HG03175 (cell line): Measurements from ENCODE around the gene C1QL2.

Experiments
- ATAC-seq: cut with Tn5 transposase; IDR thresholded peaks from one replicate; pipeline ENCODE4 v1.9.1; 2021; ENCODE audit warnings: mild to moderate bottlenecking, moderate library complexity; ENCODE audit not compliant: unreplicated experiment

C1QL2 gene

DNA sequence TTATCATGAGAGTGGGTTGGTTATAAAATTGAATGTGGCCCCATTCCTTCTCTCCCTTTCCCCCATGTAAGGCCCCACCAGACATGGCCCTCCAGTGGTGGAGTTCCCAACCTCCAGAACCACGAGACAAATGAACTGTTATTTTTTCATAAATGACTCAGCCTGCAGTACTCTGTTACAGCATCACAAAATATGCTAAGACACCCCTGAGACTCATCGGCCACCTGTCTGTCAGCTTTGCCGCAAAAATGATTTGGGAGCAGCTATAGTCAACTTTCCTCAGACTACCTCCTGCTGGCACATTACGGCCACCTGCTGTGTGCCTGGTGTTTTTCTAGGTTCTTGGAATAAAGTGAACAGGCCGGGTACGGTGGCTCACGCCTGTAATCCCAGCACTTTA is 21.4 kb upstream of the C1QL2 start:
- no peak for ATAC-seq

GRCh38 chr2:119179202-119179601 is 20.7 kb upstream of the C1QL2 start:
- ATAC-seq: no peak

- ATAC-seq: no peak
Observed at GRCh38 chr2:119178776-119179175, 20.2 kb upstream of the C1QL2 start.

DNA sequence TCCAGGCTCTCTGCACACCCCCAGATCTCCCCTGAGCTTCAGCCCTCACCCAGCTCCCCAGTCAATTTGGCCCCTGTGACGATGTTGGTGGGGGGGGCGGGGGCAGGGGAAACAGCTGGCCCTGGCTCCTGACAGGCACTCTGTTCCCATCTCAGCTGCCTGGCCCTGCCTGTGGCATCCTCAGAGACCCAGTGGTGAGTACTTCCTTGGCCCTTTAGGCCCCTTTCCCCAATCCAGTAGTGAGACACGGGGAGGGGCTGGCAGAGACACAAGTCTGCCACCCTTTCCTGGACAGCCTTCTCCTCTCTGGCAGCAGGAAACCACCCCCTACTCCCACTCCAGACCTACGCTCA is 19.3 kb upstream of the C1QL2 start:
- ATAC-seq: no peak

DNA sequence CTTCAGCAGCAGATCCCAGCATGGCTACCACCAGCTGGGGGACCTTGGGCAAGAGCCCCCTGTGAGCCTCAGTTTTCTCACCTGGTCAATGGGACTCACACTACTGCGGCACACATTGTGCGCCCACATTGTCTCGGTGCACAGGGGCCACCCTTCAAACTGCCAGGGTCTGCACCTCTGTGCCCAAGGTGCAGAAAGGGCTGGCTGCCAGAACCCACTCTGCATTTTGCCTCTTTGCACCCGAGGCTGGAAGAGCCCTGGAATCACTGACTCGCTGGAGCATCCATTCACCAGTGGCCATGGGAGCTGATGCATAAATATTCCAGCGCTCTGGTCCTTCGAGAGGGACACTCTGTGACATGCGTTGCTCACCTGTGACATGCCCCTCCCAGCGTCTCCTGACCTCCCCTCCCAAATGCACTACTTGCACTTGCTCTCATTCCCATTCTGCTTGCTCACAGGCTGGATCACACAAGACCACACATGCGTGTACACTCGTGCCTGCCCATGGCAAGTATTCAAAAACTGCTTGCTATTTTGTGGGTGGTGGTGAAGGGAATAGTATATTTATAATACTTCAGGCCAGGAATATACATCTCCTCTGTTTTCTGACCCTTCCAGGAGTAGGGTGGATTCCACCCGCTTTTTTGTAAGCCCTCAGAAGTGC is 18.8 kb upstream of the C1QL2 start:
- no peak for ATAC-seq

DNA sequence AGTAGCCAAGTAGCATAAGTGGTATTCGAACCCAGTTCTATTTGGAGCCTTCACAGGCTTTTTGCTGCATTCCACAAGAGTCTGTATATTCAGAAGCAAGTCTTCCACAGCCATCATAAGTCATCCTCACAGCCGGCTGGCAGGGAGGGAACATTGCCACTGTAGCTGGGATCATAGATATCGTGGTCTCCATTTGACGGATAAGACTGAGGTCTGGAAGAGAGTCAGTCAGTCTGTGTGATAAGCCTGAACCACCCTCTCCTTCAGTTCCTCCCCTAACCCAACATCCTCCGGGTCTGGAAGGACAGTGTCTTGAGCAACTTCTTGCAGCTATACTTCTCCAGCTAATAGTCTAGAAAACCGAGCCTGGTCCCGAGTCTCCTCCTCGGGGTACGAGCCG is 17.0 kb upstream of the C1QL2 start:
- ATAC-seq: no peak

- no peak for ATAC-seq
Observed at GRCh38 chr2:119174993-119175347, 16.4 kb upstream of the C1QL2 start.

DNA sequence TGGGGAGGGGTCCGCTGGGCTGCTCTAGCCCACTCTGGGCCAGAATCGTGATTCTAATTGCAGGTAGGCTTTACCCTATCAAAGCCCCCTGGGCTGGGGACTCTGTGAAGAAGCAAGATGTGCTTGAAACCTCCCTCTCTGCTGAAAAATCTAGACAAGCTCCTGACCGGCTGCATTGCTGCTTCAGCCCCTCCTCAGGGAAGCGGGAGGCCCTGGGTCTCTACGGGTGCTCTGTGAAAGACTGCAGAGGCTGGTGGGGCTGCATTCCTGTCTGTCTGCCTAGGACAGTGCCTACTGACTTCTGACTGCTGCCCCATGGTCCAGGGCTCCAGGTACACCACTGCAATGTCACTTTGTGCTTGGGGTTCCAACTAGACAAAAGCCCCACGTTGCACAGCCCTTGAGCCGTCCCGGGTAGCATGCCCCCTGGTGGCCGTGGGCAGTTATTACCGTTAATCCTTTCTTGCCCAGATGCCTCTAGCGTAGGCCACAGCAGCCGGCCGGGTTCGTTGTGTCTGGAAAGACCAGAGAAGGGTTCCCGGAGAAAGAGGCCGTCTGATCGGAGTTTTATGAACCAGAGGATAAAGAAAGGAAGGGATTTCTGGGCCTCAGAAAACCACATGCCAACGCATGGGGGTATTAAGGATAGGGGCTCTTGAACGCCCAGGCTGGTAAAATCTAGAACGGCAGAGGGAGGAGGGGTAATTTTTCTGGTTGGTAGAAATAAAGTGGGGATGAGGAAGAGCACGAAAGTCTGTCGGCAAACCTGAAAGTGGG is 15.9 kb upstream of the C1QL2 start:
- ATAC-seq: peak; percentile 81

DNA sequence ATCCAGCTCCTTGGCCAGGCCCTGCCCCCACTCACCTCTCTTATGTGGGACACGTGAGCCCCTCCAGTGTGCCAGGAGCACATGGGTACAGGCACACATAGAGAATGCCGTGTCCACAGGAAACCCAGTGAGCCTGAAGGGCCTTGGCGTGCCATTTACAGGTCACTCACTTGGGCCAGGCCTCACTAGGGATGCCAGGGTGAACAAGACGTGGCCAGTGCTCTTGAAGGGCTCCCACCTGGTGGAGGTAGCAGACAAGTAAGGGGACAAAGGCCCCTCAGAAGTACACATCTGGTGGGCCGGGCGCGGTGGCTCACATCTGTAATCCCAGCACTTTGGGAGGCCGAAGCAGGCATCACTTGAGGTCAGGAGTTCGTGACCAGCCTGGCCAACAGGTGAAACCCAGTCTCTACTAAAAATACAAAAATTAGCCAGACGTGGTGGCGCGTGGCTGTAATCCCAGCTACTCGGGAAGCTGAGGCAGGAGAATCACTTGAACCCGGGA is 15.1 kb upstream of the C1QL2 start:
- ATAC-seq: no peak

- ATAC-seq: no peak
Observed at GRCh38 chr2:119170504-119170903, 12.0 kb upstream of the C1QL2 start.

- ATAC-seq: no peak
Observed at GRCh38 chr2:119169717-119170116, 11.2 kb upstream of the C1QL2 start.

DNA sequence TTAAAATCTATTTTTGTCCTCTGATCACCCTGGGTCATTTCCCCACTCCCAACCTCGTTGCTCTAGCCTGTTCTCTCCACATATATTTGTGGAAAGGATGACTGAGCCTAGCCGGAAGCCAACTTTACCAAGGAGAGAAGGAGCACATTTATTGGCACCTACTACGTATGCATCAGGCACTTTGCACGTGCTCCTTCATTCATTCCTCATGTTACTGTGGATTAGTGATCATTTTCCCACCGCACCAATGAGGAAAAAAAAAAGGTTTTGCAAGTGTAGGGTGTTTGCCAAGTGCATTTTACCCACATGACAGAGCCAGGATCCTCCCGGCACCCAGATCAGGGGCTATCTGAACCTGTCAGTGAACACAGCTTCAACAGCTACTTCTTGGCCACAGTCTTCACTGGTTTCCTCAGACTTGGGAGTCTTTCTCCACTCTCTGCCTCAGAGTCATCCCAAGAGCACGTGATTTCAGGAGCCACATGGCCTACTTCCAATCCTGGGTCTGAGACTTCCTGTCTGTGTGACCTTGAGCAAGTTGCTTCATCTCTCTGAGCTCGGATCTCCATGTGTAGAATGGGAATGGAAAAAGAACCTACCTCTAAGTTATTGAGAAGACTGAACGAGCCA is 1.9 kb upstream of the C1QL2 start:
- ATAC-seq: no peak

GRCh38 chr2:119157850-119158511 is 570 bp downstream of the C1QL2 start:
- ATAC-seq: no peak

DNA sequence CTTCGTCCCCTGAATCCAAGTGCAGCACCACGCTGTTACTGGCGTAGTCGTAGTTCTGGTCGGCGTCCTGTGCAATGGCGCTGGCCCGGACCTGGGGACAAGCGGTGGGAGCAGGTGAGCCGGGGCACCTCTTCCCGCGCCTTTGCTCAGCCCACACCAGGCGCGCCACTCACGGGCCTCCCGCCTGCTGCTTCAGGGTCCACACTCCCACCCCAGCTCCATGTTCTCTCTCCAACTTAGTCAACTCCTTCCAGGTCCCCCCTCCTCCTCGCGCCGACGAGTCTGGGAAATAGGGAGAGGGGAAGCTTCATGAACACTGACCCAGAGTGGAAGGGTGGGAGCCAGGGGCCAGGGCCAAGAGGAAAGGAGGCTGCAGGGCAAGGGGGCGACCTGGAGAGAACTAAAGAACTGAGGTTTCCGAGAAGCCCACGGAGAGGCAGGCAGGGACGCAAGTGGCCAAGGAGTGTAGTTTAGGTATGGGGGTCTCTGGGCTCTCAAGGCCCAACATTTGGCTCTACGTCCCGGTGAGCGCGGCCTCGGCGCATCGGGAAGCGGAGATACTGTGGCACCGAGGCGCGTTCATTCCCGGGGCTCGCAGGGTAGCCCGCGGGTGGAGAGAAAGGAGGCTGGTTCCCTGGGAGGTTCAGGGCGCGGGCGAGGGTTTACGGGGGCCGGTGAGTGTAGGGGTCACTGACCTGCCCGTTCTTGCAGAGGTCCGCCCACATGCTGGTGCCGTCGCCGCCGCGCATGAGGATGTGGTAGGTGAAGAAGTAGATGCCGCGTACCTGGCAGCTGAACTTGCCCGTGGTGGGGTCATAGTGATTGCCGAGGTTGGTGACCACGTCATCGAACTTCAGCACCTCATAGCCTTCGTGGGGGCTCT is 1.4 kb downstream of the C1QL2 start:
- no peak for ATAC-seq

DNA sequence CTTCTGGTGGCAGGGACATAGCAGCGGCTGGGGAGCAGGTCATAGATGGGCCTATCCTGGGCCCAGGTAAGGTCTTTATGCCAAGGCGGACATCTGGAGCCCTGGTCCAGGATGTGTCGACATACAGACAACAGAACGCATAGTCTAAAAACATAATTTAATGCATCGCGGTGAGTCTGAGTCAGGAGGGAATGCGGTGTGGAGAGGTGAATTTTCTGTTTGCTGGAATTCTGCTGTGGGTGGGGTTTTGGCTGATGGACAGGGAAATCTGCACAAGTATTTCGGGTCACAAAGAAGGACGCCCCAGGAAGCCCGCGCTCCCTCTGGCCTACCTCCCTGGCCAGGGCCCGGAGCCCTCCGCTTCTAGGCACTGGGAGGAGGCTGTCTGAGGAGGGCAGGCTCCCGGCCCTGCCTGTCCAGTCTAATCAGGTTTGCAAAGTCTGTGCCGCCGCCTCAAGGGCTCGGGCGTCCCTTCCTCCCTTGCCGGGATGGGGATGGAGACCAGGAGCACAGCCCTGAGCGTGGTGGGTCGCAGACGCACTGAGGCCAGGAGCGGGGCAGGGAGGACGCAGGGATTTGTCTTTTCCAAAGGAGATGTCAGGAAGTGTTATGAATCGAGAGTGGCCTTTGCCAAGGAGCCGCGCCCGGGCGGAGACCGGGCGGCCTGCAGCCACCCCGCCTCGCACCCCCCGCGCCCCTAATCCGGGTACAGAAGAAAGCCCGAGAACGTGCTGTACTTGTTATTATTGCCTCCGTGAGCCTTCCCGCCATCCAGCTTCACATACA is 2.3 kb downstream of the C1QL2 start:
- no peak for ATAC-seq

DNA sequence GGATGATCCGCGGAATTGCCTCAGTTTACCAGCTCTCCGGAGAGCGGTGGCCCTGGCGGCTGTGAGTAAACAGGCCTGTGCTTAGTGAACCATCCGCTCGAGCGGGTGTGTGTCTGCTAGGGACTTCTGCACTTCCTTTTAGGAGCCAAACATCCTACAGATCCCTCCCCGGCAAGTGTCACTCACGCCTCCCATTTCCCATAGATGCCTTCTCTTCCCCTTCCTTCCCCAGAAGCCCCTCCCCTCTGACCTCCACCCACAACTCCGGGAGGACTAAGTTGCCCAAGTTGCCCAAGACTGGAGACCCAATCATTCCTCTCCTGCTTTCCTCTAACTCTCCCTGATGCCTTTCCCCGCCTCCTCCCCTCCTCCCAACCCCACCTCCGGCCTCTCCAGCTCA is 2.9 kb downstream of the C1QL2 start:
- no peak for ATAC-seq

DNA sequence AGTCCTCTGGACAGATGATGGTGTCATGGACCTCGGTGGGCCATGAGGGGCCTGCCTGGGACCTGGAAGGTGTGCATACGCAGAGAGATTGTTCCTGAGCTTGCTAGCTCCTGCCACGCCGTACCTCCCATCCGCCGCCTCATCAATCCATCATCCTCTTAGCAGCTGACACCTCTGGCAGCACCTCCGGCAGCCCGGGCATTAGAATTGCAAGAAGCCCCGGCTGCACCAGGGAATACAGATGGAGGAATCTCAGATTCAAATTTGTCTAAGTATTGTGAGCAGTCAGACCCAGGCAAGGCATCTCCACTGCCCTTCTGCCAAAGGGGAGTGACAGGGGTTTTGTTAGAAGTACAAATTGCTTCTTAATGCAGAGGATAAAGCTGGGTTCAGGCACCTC is 4.5 kb downstream of the C1QL2 start:
- no peak for ATAC-seq

GRCh38 chr2:119149611-119150010 is 8.9 kb downstream of the C1QL2 start:
- ATAC-seq: no peak

GRCh38 chr2:119147776-119148715 is 10.5 kb downstream of the C1QL2 start:
- no peak for ATAC-seq
